Neural crest cell (in vitro differentiated cells): Measurements from ENCODE around the gene ARL6IP1. TPM values are rescaled to one million over a fixed set of nuclear protein-coding genes. Genes with fewer than 3 reads are reported as not detected.
"Not testable (repeated sequence)": the region's sequence is repeated elsewhere in the genome, so short reads cannot be mapped to it uniquely, and the experiment has no call there.

Experiments
- DNase-seq: peaks from one replicate; pipeline ENCODE4 v3.0.0; 2021; ENCODE audit warnings: low read depth, mixed read lengths, low spot score
- H3K27ac Mint-ChIP-seq: one replicate; pipeline ENCODE4 v1.8.0; 2021; ENCODE audit warnings: mild to moderate bottlenecking, mixed read lengths; ENCODE audit not compliant: unreplicated experiment
- H3K27me3 Mint-ChIP-seq: 2 replicates; pipeline ENCODE4 v1.8.0; 2021; ENCODE audit warnings: low read depth, mild to moderate bottlenecking, mixed read lengths
- H3K36me3 Mint-ChIP-seq: 2 replicates; pipeline ENCODE4 v1.8.0; 2021; ENCODE audit warnings: low read depth, mild to moderate bottlenecking, mixed read lengths
- H3K4me1 Mint-ChIP-seq: 2 replicates; pipeline ENCODE4 v1.8.0; 2021; ENCODE audit warnings: mixed read lengths
- H3K4me3 Mint-ChIP-seq: one replicate; pipeline ENCODE4 v1.8.0; 2021; ENCODE audit warnings: mild to moderate bottlenecking, mixed read lengths
- H3K9me3 Mint-ChIP-seq: 2 replicates; pipeline ENCODE4 v1.8.0; 2021; ENCODE audit warnings: mixed read lengths
- CTCF ChIP-seq: fragments of 200-600 bp; sonication (generic); conservative IDR thresholded peaks from 2 replicates; pipeline ENCODE4 v1.5.0; 2021; ENCODE audit warnings: antibody characterized with exemption, mild to moderate bottlenecking
- total RNA-seq: library from RNA; stranded (reverse); gene quantifications from 2 replicates; pipeline ENCODE4 v1.2.1, GENCODE V29; 2021

The ARL6IP1 gene
- total RNA-seq, 1 donor from 2014 or later: 211 TPM

GRCh38 chr16:18783430-18784341 is 17.7 kb downstream of the ARL6IP1 start:
- TF ChIP-seq CTCF: no peak
- Mint-ChIP-seq H3K27me3 (no peaks in the 10 kb centered on the region), H3K4me3 (peak overlapping the region; percentile 65), H3K36me3 (peaks cover 40% of the 10 kb centered on the region), H3K9me3 (no peaks in the 10 kb centered on the region), H3K27ac (no peak overlapping the region), H3K4me1 (peaks cover 42% of the 10 kb centered on the region)
- DNase-seq: no peak

- no peak overlapping the region for H3K27ac Mint-ChIP-seq
These were observed 18.5 kb downstream of the ARL6IP1 start for GRCh38 chr16:18782697-18783429.

GRCh38 chr16:18781232-18781631 is 20.1 kb downstream of the ARL6IP1 start:
- Mint-ChIP-seq H3K36me3 (peaks cover 25% of the 10 kb centered on the region), H3K4me1 (peaks cover 21% of the 10 kb centered on the region)
- H3K9me3 Mint-ChIP-seq, H3K27ac Mint-ChIP-seq, DNase-seq, H3K27me3 Mint-ChIP-seq, H3K4me3 Mint-ChIP-seq: not testable (repeated sequence)

More at GRCh38 chr16:18782697-18783429, 18.5 kb downstream of the ARL6IP1 start:
- TF ChIP-seq CTCF: no peak
- H3K27me3 Mint-ChIP-seq: no peaks in the 10 kb centered on the region
- no peak for DNase-seq
- no peaks in the 10 kb centered on the region for H3K9me3 Mint-ChIP-seq
- peaks cover 34% of the 10 kb centered on the region for H3K4me1 Mint-ChIP-seq
- H3K4me3 Mint-ChIP-seq: no peak overlapping the region
- H3K36me3 Mint-ChIP-seq: peaks cover 32% of the 10 kb centered on the region

GRCh38 chr16:18780460-18781026 is 20.8 kb downstream of the ARL6IP1 start:
- H3K9me3 Mint-ChIP-seq, H3K4me3 Mint-ChIP-seq, H3K27ac Mint-ChIP-seq, H3K27me3 Mint-ChIP-seq, DNase-seq: not testable (repeated sequence)
- Mint-ChIP-seq H3K4me1 (peaks cover 14% of the 10 kb centered on the region), H3K36me3 (peaks cover 19% of the 10 kb centered on the region)

GRCh38 chr16:18777664-18778063 is 23.7 kb downstream of the ARL6IP1 start:
- not testable (repeated sequence) for H3K27ac Mint-ChIP-seq, H3K9me3 Mint-ChIP-seq, H3K4me3 Mint-ChIP-seq

GRCh38 chr16:18776334-18776733 is 25.0 kb downstream of the ARL6IP1 start:
- H3K27me3 Mint-ChIP-seq, DNase-seq, H3K36me3 Mint-ChIP-seq, H3K4me3 Mint-ChIP-seq, H3K4me1 Mint-ChIP-seq, H3K27ac Mint-ChIP-seq, H3K9me3 Mint-ChIP-seq: not testable (repeated sequence)

More at GRCh38 chr16:18777664-18778063, 23.7 kb downstream of the ARL6IP1 start:
- not testable (repeated sequence) for H3K4me1 Mint-ChIP-seq, H3K36me3 Mint-ChIP-seq, DNase-seq, H3K27me3 Mint-ChIP-seq

GRCh38 chr16:18774651-18775050 is 26.7 kb downstream of the ARL6IP1 start:
- not testable (repeated sequence) for H3K27ac Mint-ChIP-seq, DNase-seq, H3K27me3 Mint-ChIP-seq, H3K9me3 Mint-ChIP-seq, H3K4me1 Mint-ChIP-seq, H3K4me3 Mint-ChIP-seq, H3K36me3 Mint-ChIP-seq

GRCh38 chr16:18772171-18772570 is 29.2 kb downstream of the ARL6IP1 start:
- not testable (repeated sequence) for H3K9me3 Mint-ChIP-seq, H3K4me3 Mint-ChIP-seq, H3K4me1 Mint-ChIP-seq, H3K27ac Mint-ChIP-seq, H3K36me3 Mint-ChIP-seq, DNase-seq, H3K27me3 Mint-ChIP-seq

- H3K36me3 Mint-ChIP-seq, H3K9me3 Mint-ChIP-seq, H3K27ac Mint-ChIP-seq, DNase-seq, H3K27me3 Mint-ChIP-seq, H3K4me1 Mint-ChIP-seq, H3K4me3 Mint-ChIP-seq: not testable (repeated sequence)
These were observed 30.9 kb downstream of the ARL6IP1 start for GRCh38 chr16:18770336-18770962.

- not testable (repeated sequence) for DNase-seq, H3K4me3 Mint-ChIP-seq, H3K36me3 Mint-ChIP-seq, H3K27ac Mint-ChIP-seq, H3K9me3 Mint-ChIP-seq, H3K4me1 Mint-ChIP-seq, H3K27me3 Mint-ChIP-seq
These were observed 34.1 kb downstream of the ARL6IP1 start for GRCh38 chr16:18767217-18767616.

- not testable (repeated sequence) for H3K9me3 Mint-ChIP-seq, DNase-seq, H3K27ac Mint-ChIP-seq, H3K27me3 Mint-ChIP-seq, H3K4me1 Mint-ChIP-seq, H3K4me3 Mint-ChIP-seq, H3K36me3 Mint-ChIP-seq
These were observed 38.6 kb downstream of the ARL6IP1 start for GRCh38 chr16:18762713-18763112.
